HFFc6 (cell line): ENCODE measurements around the gene NOVA2. TPM values are rescaled to one million over a fixed set of nuclear protein-coding genes. Genes with fewer than 3 reads are reported as not detected.
A peak's percentile ranks its signal among the peaks of the same experiment; 100 is the strongest.

ENCODE experiments used
- DNase-seq: peaks from one replicate; pipeline ENCODE4 v3.0.0-alpha.2; 2018
- H3K27ac Mint-ChIP-seq: 2 replicates; pipeline ENCODE4 v1.8.0; 2020; ENCODE audit warnings: mild to moderate bottlenecking, mixed read lengths
- H3K27me3 Mint-ChIP-seq: 2 replicates; pipeline ENCODE4 v1.8.0; 2021; ENCODE audit warnings: mild to moderate bottlenecking, moderate library complexity, mixed read lengths; ENCODE audit not compliant: insufficient read depth
- H3K36me3 Mint-ChIP-seq: 2 replicates; pipeline ENCODE4 v1.8.0; 2021; ENCODE audit warnings: low read depth, mixed read lengths
- H3K4me1 Mint-ChIP-seq: 2 replicates; pipeline ENCODE4 v1.8.0; 2020; ENCODE audit warnings: low read depth, mixed read lengths
- H3K4me3 Mint-ChIP-seq: 2 replicates; pipeline ENCODE4 v1.8.0; 2020; ENCODE audit warnings: mild to moderate bottlenecking, moderate library complexity, mixed read lengths
- H3K9me3 Mint-ChIP-seq: 2 replicates; pipeline ENCODE4 v1.8.0; 2020; ENCODE audit warnings: mild to moderate bottlenecking, mixed read lengths
- total RNA-seq, 6 experiments: library from RNA; stranded (reverse); fragmentation: NEBNext Ultra II Directional; extraction: Animal tissue kit (Norgen Biotek cat#: 25700); gene quantifications; 2 replicates in 1 of 6; 3 replicates in 5 of 6; pipeline ENCODE4 v1.2.3, GENCODE V29; 2021
- TF ChIP-seq, protein P1 (sequence below): fragments of 200-600 bp; sonication (generic); IDR thresholded peaks from 2 replicates; pipeline ENCODE4 v1.5.0; 2021; ENCODE audit warnings: antibody characterized with exemption, mild to moderate bottlenecking

Gene NOVA2
- total RNA-seq, 6 experiments from 2014 or later: 0.03 to 0.14 (median 0.10) TPM; not detected in 2

GRCh38 chr19:45998834-45999233 is 25.2 kb upstream of the NOVA2 start:
- Mint-ChIP-seq H3K4me1 (peaks cover 15% of the 10 kb centered on the region), H3K36me3 (peaks cover 8% of the 10 kb centered on the region), H3K4me3 (no peak overlapping the region), H3K9me3 (no peaks in the 10 kb centered on the region), H3K27ac (no peak overlapping the region), H3K27me3 (no peaks in the 10 kb centered on the region; the same call in 1 of the 2 replicates)
- DNase-seq: no peak
- TF ChIP-seq, protein P1, sequence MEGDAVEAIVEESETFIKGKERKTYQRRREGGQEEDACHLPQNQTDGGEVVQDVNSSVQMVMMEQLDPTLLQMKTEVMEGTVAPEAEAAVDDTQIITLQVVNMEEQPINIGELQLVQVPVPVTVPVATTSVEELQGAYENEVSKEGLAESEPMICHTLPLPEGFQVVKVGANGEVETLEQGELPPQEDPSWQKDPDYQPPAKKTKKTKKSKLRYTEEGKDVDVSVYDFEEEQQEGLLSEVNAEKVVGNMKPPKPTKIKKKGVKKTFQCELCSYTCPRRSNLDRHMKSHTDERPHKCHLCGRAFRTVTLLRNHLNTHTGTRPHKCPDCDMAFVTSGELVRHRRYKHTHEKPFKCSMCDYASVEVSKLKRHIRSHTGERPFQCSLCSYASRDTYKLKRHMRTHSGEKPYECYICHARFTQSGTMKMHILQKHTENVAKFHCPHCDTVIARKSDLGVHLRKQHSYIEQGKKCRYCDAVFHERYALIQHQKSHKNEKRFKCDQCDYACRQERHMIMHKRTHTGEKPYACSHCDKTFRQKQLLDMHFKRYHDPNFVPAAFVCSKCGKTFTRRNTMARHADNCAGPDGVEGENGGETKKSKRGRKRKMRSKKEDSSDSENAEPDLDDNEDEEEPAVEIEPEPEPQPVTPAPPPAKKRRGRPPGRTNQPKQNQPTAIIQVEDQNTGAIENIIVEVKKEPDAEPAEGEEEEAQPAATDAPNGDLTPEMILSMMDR: no peak

- Mint-ChIP-seq H3K27ac (no peak overlapping the region), H3K4me1 (peaks cover 15% of the 10 kb centered on the region), H3K9me3 (no peaks in the 10 kb centered on the region), H3K27me3 (no peaks in the 10 kb centered on the region; the same call in 1 of the 2 replicates), H3K4me3 (no peak overlapping the region; the same call in 1 of the 2 replicates), H3K36me3 (peaks cover 8% of the 10 kb centered on the region)
- DNase-seq: no peak
- TF ChIP-seq, protein P1: no peak
These were observed 23.3 kb upstream of the NOVA2 start for GRCh38 chr19:45996933-45997332.

- no peak for DNase-seq
- Mint-ChIP-seq H3K4me3 (no peak overlapping the region), H3K9me3 (no peaks in the 10 kb centered on the region), H3K36me3 (peaks cover 8% of the 10 kb centered on the region), H3K27me3 (no peaks in the 10 kb centered on the region; the same call in 1 of the 2 replicates), H3K4me1 (peaks cover 15% of the 10 kb centered on the region), H3K27ac (no peak overlapping the region)
- TF ChIP-seq, protein P1: no peak
These were observed 22.2 kb upstream of the NOVA2 start for GRCh38 chr19:45995715-45996385.

DNA sequence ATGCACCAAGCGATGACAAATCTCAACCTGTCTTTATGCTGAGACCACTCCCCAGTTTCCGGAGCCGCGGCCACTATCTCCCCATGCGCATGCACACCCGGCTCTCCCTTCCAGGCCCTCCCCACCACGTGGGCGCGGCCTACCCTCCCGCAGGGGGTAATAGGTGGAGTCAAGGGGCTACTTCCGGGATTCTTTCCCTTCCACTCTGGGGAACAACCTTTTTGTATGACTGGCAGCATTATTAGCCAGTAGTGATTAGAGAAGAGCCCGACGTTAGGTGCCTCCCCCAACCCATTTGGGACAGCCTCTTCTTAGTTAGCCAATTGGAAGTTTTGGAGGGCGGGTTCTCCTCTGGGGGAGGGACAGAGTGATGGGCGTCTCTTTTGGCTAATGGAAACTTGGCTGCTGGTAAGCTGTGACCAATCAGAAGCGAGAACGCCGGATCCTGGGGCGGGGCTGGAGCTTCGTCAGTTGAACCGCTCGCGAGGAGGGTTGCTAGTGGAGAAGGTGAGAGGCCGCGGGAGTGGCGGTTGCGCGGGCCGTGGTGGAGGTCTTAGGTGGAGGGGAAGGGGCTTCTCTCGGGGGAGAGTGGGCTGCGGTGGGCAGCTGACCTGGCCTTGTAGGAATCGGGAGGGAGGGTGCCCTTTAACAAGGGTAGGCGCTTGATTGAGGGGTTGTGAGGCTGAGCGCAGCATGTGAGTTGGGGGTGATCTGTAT is 21.5 kb upstream of the NOVA2 start, which contains the start of gene CCDC61:
TSS of gene CCDC61 (plus strand) at position 470 of the 717 bp plus-strand sequence. CDS start 7,552 bp downstream, outside the sequence.
- Mint-ChIP-seq H3K27me3 (peaks cover 7% of the 10 kb centered on the region), H3K27ac (no peak within 1 kb of the TSS), H3K9me3 (no peaks in the 10 kb centered on the region), H3K4me1 (peaks cover 11% of the 10 kb centered on the region), H3K4me3 (no peak within 1 kb of the TSS), H3K36me3 (peaks cover 8% of the 10 kb centered on the region)
- peak; percentile 100 for DNase-seq
- TF ChIP-seq, protein P1: no peak

GRCh38 chr19:45994456-45994997 is 20.9 kb upstream of the NOVA2 start:
- Mint-ChIP-seq H3K4me1 (peaks cover 5% of the 10 kb centered on the region), H3K4me3 (no peak overlapping the region), H3K27ac (no peak overlapping the region), H3K27me3 (peaks cover 12% of the 10 kb centered on the region), H3K36me3 (peaks cover 8% of the 10 kb centered on the region), H3K9me3 (no peaks in the 10 kb centered on the region)
- TF ChIP-seq, protein P1: no peak
- no peak for DNase-seq
